Epithelial cell of esophagus (primary cell): ENCODE results near the gene DPYD.

Experiments
- DNase-seq: peaks from one replicate; pipeline ENCODE4 v3.0.0; 2010; ENCODE audit warnings: low read depth
- H3K4me3 ChIP-seq: 2 replicates; pipeline ENCODE4 v1.5.1; 2011; ENCODE audit warnings: mild to moderate bottlenecking, low read length, control low read depth
- TF ChIP-seq, protein P1 (sequence below): IDR thresholded peaks from 2 replicates; pipeline ENCODE4 v1.5.1; 2011; ENCODE audit warnings: low read depth, mild to moderate bottlenecking, low read length, control low read depth, inconsistent platforms; ENCODE audit not compliant: insufficient read depth; ENCODE audit errors: missing control alignments

The DPYD gene

DNA sequence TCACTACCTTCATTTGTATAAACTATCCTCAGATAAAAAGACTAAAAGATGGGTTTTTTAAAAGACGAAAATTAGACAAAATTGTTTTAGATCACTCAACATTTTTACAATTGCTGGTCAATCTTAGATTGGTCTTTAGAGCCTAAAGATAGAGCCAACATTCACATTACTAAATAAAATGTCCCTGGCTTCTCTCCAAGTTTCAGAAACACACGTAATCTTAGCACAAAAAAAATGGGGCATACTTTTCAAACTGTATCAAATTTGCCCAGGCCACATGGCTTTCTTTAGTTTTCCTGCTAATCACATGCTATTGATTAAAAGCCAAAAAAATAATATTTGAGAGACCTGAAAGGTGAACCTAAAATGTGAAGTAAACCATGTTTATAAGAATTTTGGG, 288.1 kb downstream of the DPYD start:
- TF ChIP-seq, protein P1, sequence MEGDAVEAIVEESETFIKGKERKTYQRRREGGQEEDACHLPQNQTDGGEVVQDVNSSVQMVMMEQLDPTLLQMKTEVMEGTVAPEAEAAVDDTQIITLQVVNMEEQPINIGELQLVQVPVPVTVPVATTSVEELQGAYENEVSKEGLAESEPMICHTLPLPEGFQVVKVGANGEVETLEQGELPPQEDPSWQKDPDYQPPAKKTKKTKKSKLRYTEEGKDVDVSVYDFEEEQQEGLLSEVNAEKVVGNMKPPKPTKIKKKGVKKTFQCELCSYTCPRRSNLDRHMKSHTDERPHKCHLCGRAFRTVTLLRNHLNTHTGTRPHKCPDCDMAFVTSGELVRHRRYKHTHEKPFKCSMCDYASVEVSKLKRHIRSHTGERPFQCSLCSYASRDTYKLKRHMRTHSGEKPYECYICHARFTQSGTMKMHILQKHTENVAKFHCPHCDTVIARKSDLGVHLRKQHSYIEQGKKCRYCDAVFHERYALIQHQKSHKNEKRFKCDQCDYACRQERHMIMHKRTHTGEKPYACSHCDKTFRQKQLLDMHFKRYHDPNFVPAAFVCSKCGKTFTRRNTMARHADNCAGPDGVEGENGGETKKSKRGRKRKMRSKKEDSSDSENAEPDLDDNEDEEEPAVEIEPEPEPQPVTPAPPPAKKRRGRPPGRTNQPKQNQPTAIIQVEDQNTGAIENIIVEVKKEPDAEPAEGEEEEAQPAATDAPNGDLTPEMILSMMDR = no peak
- no peak for DNase-seq
- H3K4me3 ChIP-seq = no peak overlapping the region

DNA sequence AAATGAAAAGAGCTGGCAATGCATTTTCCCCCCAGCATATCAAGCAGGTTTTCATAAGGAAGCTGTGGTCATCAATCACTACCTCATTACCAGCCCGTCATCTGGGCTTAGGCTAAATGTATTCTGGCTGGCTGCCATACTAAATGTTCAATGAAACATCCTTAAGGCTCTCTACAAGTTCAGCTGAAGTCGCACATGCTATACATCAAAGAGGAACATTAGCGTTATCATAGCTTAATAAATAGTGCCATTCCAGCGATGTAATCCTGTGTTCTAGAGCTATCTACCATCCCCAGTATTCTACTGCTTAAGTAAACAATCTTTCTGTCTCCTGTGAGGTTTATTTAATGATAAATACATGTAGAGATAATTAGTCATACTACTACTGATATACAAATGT, 288.8 kb downstream of the DPYD start:
- DNase-seq = peak; percentile 82
- H3K4me3 ChIP-seq = no peak overlapping the region
- TF ChIP-seq, protein P1 = no peak

DNA sequence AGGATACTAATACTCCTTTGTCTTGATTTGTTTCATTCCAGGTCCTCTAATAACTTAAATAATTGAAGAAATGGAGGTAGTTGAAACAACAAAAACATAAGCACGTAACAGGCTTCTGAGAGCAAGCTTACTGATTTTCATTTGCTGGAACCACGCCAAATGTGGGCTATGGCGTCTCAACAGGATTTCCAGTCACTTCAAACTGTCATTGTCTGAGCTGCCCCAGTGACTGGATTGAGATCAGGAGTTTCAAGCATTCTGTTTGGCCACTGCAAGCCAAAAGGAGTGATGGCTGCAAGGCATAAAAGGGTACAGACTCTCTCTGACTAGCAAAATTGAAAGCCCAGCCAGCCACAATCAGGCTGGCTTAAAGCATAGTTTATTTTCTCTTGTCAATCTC, 289.9 kb downstream of the DPYD start:
- DNase-seq = peak; percentile 8
- TF ChIP-seq, protein P1 = no peak
- no peak overlapping the region for H3K4me3 ChIP-seq

DNA sequence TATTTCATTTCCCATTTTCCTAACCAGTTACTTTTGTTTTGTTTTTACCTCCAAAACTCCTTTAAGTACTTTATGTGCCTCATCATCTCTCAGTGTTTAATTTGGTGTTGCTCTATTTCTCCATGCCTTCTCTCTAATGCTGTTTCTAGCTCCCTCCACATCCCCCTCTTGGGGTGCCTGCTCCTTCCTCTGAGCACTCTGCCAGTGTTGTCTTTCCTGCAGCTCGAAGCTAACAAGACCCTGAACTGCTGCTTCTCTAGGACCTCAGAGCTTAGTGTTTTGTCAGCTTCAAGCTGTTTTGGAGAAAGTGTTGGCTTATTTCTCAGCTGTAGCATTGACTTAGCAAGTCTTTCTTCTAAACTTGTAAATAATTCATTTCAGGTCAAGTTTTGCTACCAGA, 290.6 kb downstream of the DPYD start:
- TF ChIP-seq, protein P1 = no peak
- H3K4me3 ChIP-seq = no peak overlapping the region
- DNase-seq = no peak

DNA sequence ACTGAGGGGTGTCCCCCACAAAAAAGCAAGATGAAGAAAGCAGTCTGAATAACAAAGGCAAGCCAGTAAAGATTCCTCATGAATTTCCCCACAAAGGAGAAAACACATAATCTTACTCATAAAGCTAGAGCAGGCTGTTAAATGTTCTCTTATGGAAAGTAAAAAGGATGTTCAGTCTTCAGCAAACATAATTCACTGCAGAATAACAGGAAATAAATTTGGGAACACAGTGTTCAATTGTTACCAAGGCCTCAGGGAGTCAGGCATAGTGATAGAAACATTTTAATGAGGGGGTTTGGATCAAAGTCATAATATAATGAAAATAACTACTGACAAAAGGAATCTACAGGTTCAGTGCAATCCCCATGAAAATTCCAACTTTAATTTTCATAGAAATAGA, 297.6 kb downstream of the DPYD start:
- H3K4me3 ChIP-seq = no peak overlapping the region
- TF ChIP-seq, protein P1 = no peak
- no peak for DNase-seq

DNA sequence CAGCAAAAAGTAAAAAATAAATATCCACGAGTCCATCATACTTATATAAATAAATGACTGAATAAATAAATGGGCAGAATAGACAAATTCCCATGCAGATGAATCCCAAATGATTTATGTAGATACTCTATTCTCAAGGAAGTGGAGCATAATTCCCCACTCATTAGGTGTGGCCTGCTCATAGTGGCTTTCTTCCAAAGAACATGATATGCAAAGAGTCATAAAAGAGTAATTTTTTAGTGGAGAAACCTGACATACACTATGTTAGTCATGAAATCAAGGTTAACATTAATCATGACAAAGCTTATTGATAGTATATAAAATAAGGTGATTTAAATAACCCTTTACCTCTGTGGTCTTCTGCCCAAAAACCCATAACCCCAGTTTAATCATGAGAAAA, 298.9 kb downstream of the DPYD start:
- peak; percentile 61 for DNase-seq
- TF ChIP-seq, protein P1 = no peak
- H3K4me3 ChIP-seq = no peak overlapping the region

DNA sequence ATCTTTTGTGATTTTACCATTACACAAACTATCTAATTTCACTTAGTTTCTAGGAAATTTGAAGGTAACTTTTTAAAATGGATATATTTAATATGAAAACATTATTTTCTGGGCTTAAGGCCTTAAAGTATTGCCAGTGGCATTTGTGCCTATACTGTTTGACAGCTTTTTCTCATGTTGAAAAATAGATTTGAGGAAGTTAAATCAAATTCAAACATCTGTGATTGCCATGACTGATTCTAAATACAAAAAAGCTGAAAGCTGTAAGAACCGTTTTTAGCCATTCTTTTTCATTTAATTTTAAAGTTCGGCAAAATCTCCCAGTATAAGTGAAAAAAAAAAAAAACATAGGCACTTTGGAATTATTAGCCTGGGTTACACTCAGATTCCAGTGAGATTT, 301.1 kb downstream of the DPYD start:
- TF ChIP-seq, protein P1 = no peak
- no peak overlapping the region for H3K4me3 ChIP-seq
- no peak for DNase-seq
